Stimulated activated CD8-positive, alpha-beta memory T cell treated with anti-CD3 and anti-CD28 coated beads, Interleukin-2, amount 100 ng/mL, for 48 hours (primary cell): ENCODE measurements around the gene RGS9.
A peak's percentile ranks its signal among the peaks of the same experiment; 100 is the strongest.
"Not testable (repeated sequence)": the region's sequence is repeated elsewhere in the genome, so short reads cannot be mapped to it uniquely, and the experiment has no call there.

Experiments
- DNase-seq, 2 donors: peaks; one replicate each; pipeline ENCODE4 v3.0.0-alpha.2; 2020; ENCODE audit warnings: low read depth in 2 of 2

RGS9 gene

DNA sequence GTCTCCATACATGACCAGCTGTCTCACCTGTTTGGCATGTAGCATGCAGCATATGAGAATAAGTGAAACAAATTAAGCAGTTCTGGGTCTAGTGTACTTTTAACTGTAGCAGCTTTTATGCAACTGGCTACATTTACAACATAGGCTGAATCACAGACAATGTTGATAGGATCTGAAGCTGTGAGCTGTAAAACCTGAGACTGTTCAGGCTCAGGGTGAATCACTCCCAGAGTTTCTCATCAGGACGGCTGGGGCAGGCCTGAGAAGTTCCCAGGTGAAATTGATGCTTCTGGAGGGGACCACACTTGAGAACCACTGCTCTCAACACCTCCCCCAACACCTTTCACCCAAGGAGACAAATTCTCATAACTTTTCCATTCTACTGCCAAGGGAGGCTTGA is 70.3 kb downstream of the RGS9 start:
- DNase-seq = not testable (repeated sequence)

DNA sequence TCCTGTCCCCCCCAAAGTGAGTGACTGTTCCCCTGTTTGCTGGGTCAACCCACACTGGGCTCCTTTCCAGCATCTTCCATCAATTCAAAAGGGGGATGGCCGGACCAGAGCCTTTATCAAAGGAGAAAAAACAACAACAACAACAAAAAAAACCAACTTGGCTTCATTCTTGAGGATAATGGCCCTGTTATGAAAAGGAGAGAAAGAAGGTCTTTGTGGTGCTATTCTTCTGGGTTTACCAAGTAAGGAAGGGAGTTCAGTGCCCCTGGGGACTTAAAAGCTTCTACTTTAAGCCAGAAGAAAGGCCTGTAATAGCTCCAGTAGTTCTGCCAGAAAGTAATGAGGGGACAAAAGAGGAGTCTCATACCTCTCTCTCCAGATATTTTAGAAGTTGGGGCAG is 71.5 kb downstream of the RGS9 start:
- no peak for DNase-seq

DNA sequence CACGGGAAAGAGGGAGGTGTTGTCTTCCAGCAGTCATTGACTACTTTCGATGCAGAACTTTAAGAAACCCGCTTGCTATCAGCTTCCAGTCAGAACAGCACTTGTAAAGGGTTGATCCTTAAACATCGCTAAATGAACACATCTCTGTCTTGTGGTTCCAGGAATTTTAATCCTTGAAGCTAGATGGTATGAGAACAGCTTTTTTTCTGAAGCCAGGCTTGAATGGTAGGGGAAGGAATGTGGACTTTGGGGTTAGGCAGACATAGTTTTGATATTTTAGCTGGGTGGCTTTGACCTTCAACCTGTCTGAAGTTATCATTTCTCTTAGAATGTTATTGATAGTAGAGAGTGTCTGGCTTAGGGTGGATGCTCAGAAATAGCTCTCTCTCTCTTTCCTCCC is 81.1 kb downstream of the RGS9 start:
- no peak for DNase-seq

DNA sequence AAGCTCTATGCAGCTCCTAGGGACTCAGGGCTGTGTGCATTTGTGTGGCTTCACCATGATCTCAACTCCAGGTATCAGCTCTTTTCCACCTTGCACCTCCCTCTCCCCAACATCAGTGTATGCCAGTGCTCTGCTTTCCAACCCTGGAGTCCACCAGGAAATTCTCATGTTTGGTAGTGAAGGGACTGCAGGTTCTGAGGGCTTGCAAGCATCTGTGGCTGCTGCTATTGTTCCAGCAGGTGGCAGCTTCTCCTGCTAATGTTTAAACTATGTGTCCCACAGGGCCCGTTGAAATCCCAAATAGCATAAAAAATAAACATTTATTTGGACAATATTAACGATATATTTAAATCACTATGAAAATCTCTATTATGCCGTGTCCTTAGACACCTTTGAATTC is 82.0 kb downstream of the RGS9 start:
- DNase-seq = no peak

DNA sequence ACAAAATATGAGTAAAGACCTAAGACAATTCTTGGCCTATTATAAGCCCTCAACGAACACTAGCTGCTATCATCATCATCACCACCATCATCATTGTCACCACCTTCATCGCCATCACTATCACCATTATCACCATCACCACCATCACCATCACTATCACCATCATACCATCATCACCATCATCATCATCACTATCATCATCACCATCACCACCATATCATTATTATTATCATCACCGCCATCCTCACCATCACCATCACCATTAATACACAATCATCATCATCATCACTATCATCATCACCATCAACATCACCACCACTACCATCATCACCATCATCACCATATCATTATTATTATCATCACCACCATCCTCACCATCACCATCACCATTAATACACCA is 82.5 kb downstream of the RGS9 start:
- DNase-seq = no peak

DNA sequence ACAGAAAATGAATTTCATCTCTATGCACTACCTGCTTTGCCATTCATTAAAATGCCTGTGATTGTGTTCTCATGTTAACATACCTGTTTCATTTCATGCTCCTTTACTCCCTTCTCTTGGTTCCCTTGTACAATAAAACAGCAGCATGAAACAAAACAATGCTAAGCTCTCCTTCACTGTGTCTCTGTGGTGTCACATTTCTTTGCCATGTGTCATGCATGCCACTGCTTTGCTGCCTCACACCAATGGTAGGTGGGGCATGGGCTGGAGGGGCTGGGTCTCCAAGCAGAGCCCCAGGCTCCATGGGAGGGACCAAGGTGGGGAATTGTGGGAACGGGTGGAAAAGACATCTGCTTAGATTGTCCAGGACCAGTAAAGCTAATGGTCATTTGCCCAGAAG is 83.6 kb downstream of the RGS9 start:
- no peak for DNase-seq

DNA sequence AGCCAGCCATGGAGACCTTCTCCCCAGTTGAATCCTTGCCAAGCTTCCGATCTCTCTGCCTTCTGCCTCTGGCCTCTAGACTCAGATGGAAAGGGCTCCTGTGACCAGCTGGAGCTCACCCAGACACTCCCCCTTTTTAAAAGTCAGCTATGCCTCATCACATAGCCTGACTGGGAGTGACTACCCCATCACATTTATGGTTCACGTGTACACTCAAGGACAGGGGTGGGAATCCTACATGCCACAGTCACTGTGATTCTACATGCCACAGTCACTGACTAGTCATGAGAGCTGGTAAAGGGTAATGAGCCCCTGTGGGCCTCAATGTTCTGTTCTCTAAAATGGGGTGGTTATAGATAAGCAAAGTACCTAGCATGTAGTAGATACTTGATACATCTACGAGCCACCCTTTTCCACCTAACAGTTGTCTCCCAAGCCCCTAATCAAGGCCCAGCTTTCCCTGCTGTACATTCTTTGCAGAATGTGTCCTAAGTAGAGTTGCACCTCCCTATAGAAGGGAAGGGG is 85.1 kb downstream of the RGS9 start:
- DNase-seq = no peak

DNA sequence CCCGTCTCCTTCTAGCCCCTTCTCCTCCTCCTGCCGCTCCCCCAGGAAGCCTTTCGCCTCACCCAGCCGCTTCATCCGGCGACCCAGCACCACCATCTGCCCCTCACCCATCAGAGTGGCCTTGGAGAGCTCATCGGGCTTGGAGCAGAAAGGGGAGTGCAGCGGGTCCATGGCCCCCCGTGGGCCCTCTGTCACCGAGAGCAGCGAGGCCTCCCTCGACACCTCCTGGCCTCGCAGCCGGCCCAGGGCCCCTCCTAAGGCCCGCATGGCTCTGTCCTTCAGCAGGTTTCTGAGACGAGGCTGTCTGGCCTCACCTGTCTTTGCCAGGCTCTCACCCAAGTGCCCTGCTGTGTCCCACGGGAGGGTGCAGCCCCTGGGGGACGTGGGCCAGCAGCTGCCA is 87.9 kb downstream of the RGS9 start:
- DNase-seq = no peak

DNA sequence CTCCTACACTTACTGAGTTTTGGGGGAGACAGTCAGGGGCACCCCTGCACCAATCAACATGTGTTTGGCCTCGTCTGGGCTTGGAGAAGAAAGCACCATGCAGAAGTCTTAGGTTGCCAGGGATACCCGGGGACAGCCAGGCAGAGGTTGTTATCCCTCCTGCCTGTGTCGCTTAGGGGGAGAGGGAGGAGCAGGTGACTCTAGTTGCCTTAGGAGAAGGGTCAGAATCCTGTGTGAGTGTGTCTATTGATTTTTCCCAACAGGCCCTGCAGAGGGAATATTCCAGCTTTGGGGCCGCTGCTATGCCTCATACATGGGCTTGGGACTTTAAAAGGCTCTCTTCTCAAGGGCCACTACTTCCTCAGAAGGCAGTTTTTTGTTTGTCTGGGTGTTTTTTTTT is 89.1 kb downstream of the RGS9 start:
- no peak for DNase-seq

DNA sequence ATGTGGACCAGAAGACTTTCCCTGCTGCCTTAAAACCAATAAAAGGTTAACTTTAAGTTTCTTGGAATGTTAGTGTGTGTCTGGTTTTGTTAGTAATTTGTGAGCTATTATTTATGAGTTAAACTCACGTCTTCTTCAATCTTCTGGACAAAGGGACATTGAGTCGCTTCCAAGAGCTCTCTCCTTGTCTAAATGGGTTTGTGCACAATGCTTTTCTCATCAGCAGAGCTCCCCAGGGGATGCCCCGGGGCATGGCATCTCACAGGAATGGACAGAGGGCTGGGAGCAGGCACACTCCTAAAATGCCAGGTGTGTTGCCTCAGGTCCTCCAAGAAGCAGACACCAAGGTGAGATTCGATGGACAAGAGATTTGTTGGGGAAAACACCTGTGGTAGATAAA is 90.5 kb downstream of the RGS9 start:
- DNase-seq = no peak

DNA sequence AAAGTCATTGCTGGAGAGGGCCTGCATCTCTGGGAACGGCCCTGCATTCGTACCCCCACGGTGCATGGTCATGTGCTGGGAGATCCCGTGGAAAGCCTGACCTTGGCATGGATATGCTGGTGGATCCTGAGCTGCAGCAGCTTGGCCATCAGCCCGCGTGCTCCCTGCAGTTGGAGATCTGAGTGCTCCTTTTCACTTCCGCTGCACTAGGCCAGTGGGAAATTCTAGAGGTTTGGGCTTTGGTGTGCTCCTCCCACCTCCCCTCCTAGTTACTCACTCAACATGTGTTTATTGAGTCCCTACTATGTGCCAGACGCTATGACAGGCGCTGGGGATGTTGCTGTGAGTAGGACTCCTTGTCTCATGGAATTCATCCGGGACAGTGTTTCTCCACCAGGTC is 91.1 kb downstream of the RGS9 start:
- no peak for DNase-seq

DNA sequence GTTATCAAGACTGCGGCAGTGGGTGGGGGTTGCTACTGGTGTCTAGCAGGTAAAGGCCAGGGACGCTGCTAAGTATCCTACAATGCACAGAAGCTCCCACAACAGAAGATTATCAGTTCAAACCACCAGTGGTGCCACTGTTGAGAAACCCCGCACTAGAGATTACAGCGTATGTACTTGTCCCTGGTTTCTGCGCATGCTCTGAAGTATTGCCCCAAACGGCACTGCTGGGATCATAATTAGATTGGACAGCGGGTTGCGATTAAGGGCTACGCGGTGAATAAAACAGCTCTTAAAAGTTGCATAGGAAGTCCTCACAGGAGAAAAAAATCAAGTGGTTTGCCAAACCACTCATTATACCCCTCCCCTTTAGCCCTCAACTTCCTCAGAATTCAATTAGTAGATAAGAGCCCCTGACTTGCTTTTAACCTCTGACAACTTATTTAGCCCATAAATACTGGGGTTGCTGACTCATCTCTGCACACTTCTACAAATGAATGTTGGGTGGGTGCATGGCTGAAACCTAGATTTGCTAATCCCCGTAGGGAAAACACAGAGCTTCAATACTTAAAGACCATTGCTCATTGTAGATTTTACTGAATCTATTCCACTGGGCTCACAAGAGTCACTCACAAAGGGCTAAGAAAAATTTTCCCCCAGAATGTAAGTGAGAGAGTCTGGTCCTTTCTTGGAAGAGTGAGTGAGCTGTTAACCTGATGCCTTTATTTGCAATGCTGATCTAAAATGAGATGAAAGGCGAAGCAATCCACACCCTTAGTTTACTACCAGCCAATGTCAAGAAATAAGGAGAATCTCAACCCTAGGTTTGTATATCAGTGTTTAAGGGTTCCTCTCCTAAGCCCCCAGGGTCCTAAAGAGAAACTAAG is 91.8 kb downstream of the RGS9 start:
- peak in 1 of 2 donors; percentile 35 for DNase-seq

DNA sequence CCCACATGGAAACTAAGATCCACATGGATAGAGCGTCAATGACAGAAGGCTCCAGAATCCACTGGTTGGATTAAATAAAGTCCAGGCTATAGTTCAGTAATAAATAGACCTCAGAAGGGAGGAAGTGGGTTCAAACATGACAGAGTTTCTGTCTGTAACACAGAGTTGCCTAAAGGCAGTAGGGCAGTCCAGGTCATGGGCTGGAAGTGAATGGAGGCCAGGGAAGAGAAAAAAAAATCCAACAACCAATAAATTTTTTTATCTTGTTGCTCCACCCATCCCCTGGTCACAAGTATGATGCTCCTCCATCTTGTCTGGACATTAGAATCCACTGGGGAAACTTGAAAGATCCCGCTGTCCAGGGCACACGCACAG is 92.4 kb downstream of the RGS9 start:
- no peak for DNase-seq

DNA sequence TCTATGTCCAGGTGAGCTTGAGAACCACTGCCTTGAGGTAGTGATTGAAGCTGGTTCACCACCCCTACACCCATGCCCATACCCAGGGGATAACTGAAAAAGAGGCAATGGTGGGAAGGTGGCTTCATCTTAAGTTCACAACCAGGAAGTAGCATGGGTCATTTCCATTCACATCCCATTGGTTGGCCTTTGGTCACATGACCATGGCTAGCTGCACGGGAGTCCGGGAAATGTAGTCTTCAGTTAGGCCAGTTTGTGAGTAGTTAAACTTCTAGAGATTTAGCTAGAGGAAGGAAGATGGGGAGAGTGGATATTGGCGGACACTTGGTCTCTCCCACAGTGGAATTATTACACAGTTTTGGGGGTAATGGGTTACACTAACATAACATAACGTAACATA is 92.9 kb downstream of the RGS9 start:
- DNase-seq = no peak

DNA sequence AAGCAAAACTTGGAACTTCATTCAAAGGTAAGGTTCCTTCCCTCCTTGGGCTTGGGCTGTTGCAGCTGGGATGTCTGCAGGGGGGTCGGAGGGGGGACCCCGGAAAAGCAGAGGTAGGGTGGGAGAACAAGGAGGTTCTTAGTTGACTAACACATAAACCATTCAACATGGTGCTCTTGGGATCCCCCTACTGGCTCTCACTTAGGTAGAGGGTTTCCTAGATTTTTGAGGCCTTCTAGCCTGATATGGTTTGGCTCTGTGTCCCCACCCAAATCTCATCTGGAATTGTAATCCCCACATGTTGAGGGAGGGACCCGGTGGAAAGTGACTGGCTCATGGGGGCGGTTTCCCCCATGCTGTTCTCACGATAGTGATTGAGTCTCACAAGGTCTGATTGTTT is 93.9 kb downstream of the RGS9 start:
- DNase-seq = no peak

DNA sequence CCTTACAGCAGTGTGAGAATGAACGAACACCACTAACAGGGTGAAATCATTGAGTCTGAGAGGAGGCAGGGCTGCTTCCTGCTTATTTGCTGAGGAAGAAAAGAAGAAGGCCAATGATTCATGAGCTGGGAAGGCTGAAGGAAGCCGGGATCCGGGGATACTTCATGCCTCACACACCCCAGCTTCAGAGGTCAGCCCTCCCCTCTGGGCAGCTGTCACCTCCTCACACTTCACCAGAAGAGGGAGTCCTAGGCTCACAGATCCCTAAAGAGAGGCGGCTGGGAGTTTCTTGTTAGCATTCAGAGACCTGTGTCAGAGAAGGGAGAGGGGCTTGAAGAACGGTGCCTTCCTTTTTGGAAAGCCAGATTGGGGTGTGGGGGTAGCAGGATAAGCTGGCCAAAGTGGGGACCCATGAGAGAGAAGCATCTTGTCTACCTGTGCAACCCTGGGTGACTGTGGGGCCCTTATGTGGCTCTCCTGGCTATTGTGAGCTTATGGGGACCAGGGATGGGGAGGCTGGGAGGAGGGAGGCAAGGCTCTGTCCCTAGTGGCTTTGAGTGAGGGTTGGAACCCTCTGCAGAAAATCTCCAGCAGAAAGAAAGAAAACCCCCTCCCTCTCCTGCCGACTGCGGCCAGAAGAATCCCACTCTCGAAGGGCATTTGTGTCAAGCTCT is 94.6 kb downstream of the RGS9 start:
- DNase-seq = peak in 1 of 2 donors; percentile 34

DNA sequence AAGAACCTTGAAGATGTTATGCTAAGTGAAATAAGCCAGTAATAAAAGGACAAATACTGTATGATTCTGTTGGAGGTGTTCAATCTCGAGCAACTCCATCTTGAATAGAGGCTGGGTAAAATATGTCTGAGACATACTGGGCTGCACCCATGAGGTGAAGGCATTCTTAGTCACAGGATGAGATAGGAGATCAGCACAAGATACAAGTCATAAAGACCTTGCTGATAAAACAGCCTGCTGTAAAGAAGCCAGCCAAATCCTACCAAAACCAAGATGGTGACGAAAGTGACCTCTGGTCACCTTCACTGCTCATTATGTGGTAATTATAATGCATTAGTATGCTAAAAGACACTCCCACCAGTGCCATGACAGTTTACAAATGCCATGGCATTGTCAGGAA is 98.1 kb downstream of the RGS9 start:
- no peak for DNase-seq

DNA sequence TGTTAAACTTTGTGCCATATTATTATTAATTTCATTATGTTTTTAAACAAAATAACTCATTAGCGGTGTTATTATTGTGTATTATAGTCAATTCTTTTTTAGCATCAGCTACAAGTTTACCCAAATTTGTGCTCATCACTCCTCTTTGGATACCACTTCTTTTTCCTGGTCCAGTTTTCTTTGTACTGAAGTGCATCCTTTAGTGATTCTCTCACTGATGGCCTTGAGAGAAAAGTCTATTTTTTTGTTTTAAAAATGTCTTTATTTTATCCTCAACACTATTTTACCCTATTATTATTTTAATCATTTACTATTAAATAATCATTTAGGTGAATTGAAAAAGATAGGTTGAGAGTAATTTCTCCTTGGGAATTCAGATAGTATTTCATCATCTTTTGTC is 99.2 kb downstream of the RGS9 start:
- DNase-seq = no peak

DNA sequence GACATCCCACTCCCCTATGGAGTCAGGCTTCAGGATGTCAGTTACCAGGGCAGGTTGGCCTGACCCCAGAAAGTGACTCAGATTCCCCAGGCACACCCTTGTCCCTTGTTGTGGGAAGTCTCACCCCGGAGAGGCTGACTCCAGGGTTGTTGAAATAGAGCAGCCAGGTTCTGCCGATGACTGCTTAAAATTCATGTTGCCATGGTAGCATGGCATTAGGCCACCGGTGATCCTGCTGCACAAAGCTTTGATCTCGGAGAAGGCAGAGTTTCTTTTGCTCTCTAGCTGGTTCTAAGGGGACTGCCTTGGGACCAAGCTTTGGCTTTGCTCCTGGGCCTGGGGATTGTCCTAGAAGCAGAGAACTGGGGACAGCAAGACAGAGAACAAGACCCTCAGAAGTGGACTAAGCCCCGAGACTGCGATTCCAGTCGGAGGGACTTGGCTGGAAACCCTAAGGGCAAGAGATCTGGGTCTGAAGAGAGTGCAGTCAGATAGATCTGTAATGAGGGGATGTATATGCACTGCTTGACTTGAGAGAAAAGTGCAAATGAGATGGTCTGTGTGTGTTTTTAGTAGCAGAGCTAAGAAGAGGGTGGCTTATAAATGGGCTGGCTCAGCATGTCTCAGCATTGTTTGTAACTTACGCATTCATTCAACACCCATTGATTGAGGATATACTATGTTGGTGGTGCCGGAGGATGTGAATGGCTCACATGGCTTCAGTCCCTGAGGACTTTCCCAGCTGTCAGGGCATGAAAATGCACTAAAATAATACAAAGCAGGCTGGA is 106.9 kb downstream of the RGS9 start:
- no peak for DNase-seq

DNA sequence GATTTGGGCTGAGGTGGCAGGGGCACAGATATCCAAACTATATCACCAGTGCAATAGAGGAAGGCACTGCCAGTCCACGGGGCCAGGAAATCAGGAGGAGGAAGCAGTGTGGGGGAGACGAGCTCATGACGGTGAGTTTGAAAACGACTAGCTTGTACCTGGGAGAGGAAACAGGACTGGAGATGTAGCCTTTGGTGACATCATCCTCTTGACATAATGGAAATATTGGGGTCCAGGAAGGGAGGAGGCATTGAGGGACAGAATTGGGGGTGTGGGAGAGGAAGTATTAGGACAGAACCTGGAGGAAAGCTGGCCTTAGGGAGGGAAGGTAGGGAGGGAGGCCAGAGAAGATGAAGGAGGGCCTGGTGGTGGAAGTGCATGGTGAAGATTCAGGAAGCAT is 109.1 kb downstream of the RGS9 start:
- no peak for DNase-seq

DNA sequence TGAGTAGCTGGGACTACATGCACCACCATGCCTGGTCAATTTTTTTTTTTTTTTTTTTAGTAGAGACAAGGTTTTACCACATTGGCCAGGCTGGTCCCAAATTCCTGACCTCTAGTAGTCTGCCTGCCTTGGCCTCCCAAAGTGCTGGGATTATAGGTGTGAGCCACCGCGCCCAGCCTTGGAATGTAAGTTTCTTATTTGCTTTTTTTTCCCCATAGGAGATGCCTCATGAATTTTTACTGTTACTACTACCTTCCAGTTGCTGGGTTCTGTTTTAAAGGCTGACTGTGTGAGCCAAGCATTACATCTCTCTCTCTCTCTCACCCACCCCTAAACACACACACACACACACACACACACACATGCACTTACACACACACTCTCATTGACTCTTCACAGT is 112.6 kb downstream of the RGS9 start:
- no peak for DNase-seq

DNA sequence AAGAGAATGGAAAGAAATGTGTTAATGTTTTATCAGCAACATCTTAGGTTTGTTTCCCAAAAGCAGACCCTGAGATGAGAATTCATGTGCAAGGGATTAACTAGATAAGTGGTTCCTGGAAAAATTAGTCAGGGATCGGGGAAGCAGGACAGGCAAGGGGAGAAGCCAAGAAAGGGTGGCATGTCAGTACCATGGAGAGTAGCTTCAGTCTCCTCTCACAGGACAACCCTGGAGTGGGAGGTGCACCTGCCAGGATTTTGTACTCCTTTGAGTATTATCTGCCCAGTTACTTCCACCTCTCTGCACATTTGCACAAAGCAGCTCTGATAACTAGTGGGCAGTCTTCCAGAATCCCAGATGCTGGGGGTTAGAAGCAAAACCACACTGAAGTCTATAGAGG is 117.0 kb downstream of the RGS9 start:
- no peak for DNase-seq

DNA sequence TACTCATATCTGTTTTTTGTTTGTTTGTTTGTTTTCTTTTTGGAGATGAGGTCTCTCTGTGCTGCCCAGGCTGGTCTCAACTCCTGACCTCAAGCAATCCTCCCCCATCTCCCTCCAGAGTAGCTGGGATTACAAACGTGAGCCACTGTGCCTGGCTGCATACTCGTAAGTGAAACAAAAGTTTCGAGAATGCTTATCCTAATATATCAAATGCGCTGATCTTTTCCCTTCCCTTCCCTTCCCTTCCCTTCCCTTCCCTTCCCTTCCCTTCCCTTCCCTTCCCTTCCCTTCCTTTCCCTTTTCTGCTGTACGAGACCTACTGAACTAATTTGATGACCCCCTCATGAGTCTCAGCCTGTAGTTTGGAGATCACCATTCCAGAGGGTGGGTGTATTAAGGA is 122.1 kb downstream of the RGS9 start:
- no peak for DNase-seq
